ENCODE measurements around the gene ARHGAP12.

ARHGAP12 gene

DNA sequence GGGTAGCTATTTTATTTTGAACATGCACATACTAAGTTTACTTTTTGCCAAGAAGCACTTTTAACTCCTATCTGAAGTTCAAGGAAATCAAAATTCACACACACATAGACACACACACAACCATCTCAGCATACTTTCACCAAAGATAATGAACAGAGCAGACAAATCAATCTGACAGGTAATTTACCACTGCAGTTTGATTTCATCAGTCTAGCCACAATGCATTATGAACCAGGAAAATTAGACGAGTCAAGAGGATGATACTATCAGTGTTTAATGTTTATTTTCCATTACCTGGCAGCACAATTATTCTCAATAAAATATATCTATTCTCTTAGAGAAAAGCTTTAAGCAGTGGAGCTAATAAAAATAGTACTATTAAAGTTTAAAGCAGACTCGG lies 147.9 kb downstream of the ARHGAP12 start:
- Histone ChIP-seq H3K36me3 (replicated peaks) (no peaks in the 10 kb centered on the region), H3K4me3 (ENCODE audit: low read depth, low read length) (no peak overlapping the region), H3K27me3 (replicated peaks) (no peaks in the 10 kb centered on the region), H3K27ac (no peak overlapping the region)
- in situ Hi-C loops (cut with HindIII; ENCODE audit: low pct_ligation_motif_present, low sequenced_read_pairs), result no loop called here
- TF ChIP-seq, protein P1, sequence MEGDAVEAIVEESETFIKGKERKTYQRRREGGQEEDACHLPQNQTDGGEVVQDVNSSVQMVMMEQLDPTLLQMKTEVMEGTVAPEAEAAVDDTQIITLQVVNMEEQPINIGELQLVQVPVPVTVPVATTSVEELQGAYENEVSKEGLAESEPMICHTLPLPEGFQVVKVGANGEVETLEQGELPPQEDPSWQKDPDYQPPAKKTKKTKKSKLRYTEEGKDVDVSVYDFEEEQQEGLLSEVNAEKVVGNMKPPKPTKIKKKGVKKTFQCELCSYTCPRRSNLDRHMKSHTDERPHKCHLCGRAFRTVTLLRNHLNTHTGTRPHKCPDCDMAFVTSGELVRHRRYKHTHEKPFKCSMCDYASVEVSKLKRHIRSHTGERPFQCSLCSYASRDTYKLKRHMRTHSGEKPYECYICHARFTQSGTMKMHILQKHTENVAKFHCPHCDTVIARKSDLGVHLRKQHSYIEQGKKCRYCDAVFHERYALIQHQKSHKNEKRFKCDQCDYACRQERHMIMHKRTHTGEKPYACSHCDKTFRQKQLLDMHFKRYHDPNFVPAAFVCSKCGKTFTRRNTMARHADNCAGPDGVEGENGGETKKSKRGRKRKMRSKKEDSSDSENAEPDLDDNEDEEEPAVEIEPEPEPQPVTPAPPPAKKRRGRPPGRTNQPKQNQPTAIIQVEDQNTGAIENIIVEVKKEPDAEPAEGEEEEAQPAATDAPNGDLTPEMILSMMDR (IDR thresholded peaks at IDR 0.05; ENCODE audit: low read depth, low read length, missing control alignments), result no peak
- DNase-seq, result no peak

DNA sequence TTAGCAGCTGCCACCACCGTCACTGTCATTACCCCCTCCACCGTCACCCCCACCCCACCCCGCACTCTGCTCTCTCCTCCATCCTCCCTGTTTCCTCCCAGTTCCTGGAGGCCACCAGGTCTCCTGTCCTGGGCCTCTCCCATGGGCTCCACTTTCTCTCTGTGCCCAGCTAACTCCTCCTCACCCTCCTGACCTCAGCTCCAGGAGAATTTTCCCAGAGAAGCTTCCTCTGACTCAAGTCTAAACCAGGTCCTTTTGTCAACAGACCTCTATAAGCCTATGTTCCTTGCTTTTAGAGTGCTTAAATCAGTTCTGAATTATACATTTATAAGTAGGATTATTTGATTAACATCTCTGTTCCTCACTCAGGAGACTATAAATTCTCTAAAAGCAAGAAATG lies 150.0 kb downstream of the ARHGAP12 start:
- no peak for DNase-seq
- in situ Hi-C loops (cut with HindIII; ENCODE audit: low pct_ligation_motif_present, low sequenced_read_pairs), result no loop called here
- Histone ChIP-seq H3K36me3 (replicated peaks) (no peaks in the 10 kb centered on the region), H3K27me3 (replicated peaks) (no peaks in the 10 kb centered on the region), H3K27ac (no peak overlapping the region), H3K4me3 (ENCODE audit: low read depth, low read length) (no peak overlapping the region)
- TF ChIP-seq, protein P1 (IDR thresholded peaks at IDR 0.05; ENCODE audit: low read depth, low read length, missing control alignments), result no peak

GRCh38 chr10:31776159-31776558 lies 152.5 kb downstream of the ARHGAP12 start:
- no peak overlapping the region for H3K4me3 ChIP-seq (ENCODE audit: low read depth, low read length)
- DNase-seq, result no peak
- no peaks in the 10 kb centered on the region for H3K27me3 ChIP-seq (replicated peaks)
- H3K27ac ChIP-seq, result no peak overlapping the region
- TF ChIP-seq, protein P1 (IDR thresholded peaks at IDR 0.05; ENCODE audit: low read depth, low read length, missing control alignments), result no peak
- in situ Hi-C loops (cut with HindIII; ENCODE audit: low pct_ligation_motif_present, low sequenced_read_pairs), result no loop called here
- no peaks in the 10 kb centered on the region for H3K36me3 ChIP-seq (replicated peaks)

DNA sequence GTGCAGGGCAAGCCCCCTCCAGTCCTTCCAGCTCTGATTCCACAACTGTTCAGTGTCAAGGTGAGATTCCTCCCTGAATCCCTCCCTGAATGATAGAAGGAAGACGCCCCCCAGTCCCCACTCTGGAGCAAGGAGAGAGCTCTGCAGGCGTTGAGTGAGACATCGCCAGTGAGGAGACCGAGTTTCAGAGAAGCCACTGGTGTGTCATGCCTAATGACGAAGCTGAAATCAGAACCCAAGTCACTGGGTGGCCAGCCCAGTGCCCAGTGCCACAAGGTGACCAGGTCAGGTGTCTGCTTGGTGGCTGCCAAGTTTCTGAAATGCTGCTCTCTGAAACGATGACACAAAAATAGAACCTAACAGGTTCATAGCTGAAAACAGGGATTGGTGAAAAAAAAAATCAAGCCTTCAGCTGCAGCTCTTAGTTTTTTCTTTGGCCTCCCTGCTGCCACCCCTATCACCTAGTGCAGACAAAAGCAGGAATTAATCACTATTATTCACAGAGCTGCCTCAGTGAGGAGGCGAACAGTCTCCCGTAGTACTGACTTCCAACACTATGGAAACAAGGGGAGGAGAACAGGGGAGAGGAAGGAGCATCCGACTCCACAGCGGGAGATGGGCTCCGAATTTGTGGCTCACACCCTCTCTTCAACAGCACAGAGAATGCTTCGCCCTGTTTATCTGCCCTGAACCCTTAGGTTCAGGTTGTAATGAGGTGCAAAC lies 153.5 kb downstream of the ARHGAP12 start:
- Histone ChIP-seq H3K27ac (no peak overlapping the region), H3K36me3 (replicated peaks) (no peaks in the 10 kb centered on the region), H3K27me3 (replicated peaks) (no peaks in the 10 kb centered on the region), H3K4me3 (ENCODE audit: low read depth, low read length) (no peak overlapping the region)
- in situ Hi-C loops (cut with HindIII; ENCODE audit: low pct_ligation_motif_present, low sequenced_read_pairs), result no loop called here
- DNase-seq, result no peak
- TF ChIP-seq, protein P1 (IDR thresholded peaks at IDR 0.05; ENCODE audit: low read depth, low read length, missing control alignments), result no peak

- no peak overlapping the region for H3K4me3 ChIP-seq (ENCODE audit: low read depth, low read length)
- no peak overlapping the region for H3K27ac ChIP-seq
- H3K27me3 ChIP-seq (replicated peaks), result no peaks in the 10 kb centered on the region
- in situ Hi-C loops (cut with HindIII; ENCODE audit: low pct_ligation_motif_present, low sequenced_read_pairs), result no loop called here
- no peak for DNase-seq
- H3K36me3 ChIP-seq (replicated peaks), result no peaks in the 10 kb centered on the region
- TF ChIP-seq, protein P1 (IDR thresholded peaks at IDR 0.05; ENCODE audit: low read depth, low read length, missing control alignments), result no peak
Measured at GRCh38 chr10:31774299-31774900, 154.2 kb downstream of the ARHGAP12 start.

All from brain microvascular endothelial cell (primary cell).